Fibroblast of the conjunctiva (primary cell): Measurements from ENCODE around the gene ZNF646.

Experiments
- DNase-seq: peaks from one replicate; pipeline ENCODE4 v3.0.0-alpha.2; 2010; ENCODE audit warnings: low read depth

The ZNF646 gene

DNA sequence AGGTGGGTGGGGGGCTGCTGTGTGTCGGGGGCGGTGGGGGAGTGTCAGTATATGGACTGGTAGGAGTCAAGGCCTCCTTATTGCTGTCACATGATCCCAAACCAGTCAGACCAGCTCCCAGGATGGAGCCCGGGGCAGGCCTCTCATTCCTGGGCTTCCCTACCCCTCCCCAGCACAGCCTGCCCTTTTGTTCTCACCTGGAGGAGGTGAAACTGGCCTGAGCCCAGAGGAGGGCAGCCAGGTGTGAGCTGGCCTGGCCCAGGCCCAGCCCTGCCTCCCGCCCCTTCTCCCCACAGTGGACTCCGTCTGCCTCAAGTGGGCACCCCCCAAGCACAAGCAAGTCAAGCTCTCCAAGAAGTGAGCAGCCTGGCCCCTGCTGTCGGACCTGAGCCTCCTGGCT is 56.7 kb downstream of the ZNF646 start:
- DNase-seq, result no peak

DNA sequence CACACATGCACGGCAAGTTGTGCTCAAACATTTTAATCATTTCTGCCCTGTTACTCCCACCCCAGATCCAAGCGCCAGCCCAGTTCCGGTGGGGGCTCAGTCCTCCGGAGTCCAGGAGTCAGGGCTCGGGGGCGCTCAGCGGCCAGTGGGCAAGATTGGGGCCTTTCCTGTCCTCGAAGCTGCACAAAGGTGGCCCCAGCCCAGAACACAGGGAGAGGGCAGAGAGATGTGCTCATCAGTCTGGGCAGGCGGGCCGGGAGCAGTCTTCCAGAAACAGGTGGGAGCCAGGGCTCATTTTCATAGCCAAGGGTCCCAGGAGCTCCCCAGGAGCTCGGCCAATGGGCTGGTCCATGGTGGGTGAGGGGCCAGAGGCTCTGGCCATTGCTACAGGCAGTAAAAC is 57.2 kb downstream of the ZNF646 start:
- DNase-seq, result no peak

GRCh38 chr16:31131841-31132271 is 57.6 kb downstream of the ZNF646 start:
- DNase-seq, result no peak

- DNase-seq, result no peak
Measured at GRCh38 chr16:31132303-31132979, 58.2 kb downstream of the ZNF646 start.

DNA sequence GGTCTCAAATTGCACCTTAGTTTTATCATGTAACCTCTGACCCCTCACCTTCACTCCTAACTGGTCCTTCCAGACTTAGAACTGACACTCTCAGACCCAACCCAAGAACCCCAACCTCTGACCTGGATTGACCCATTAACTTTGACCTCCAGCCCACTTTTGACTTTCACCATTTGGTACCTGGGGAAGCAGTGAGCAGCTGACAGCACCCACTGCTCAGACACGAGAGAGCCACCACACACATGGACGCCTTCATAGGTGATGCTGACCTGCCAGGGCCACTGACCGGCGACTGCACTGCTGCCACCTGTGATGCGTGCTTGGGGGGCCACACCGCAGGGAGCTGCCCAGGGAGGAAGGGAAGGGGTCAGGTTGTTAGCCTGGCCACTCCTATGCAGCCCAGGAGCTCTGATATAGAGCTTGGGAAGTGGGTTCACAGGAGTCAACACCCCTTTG is 58.9 kb downstream of the ZNF646 start:
- no peak for DNase-seq
